NCI-H2029 (cell line): ENCODE results near the gene CDC37.
A peak's percentile ranks its signal among the peaks of the same experiment; 100 is the strongest.
"Not testable (repeated sequence)": the region's sequence is repeated elsewhere in the genome, so short reads cannot be mapped to it uniquely, and the experiment has no call there.

Experiments
- DNase-seq: peaks from one replicate; lab custom pipeline; 2025; lab: John Stamatoyannopoulos, UW

The CDC37 gene

GRCh38 chr19:10393137-10393536, 10.2 kb downstream of the CDC37 start:
- no peak for DNase-seq

- DNase-seq = no peak
Measured at GRCh38 chr19:10392120-10392519, 11.2 kb downstream of the CDC37 start.

DNA sequence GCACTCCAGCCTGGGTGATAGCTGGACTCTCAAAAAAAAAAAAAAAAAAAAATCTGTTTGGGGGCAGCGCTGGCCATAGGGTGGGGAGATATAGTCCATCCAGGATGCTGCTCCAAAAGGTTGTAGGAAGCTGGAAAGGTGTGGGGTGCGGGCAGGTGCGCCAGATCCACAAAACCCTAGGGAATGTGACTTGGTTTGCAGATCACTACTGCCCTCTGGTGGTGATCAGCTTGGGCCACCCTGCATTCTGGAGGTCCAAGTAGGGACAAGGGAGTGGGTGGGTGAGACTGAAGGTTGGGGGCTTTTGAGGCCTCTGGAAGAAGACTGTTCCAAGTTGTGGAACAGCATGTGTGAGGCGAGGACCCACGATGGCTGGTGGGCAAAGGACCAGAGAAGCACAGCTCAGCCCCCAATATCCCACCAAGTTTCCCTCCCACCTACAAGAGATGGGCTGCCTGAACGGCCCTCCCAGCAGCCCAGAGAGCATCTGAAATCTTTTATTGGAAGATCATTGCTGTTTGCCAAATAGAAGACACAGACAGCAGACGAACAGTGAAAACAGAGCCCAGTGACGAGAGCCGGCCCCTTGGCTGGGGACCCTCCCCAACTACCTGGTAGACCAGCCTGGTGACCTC, 12.6 kb downstream of the CDC37 start:
- no peak for DNase-seq

DNA sequence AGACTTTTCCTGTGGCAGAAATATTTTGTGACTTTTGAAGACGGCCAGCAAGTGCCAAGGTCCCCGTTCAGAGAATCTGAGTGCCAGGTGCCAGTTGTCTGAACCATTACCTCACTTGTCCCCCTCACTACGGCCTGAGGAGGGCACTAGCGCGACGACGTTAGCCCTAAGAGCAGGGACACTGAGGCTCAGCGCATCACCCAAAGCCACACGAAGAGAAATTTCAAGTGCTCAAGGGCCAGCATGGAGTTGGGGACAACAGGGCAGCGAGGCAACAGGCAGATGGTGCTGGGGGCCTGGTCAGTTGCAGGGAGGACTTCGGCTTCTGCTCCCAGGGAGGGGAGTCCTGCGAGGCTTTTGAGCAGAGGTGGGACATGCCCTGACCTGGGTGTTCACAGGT, 13.5 kb downstream of the CDC37 start:
- DNase-seq = no peak

- DNase-seq = peak; percentile 64
Measured at GRCh38 chr19:10388957-10389356, 14.4 kb downstream of the CDC37 start.

DNA sequence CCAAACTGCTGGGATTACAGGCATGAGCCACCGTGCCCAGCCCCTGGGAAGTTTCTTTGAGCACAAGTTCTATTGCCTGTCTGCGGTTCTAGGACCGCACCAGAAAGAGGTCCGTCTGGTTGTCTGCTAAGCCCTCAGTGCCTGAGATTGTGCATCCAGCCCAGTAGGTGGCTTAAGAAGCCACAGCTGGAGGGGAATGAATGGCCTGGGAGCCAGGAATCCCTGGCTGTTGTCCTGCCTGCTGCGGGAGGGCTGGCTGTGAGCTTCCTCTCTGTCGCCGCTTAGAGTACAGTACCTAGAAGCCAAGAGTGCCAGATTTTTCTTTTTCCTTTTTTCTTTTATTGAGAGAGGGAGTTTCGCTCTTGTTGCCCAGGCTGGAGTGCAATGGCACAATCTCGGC, 18.8 kb downstream of the CDC37 start:
- no peak for DNase-seq

GRCh38 chr19:10383223-10383499, 20.2 kb downstream of the CDC37 start:
- not testable (repeated sequence) for DNase-seq

DNA sequence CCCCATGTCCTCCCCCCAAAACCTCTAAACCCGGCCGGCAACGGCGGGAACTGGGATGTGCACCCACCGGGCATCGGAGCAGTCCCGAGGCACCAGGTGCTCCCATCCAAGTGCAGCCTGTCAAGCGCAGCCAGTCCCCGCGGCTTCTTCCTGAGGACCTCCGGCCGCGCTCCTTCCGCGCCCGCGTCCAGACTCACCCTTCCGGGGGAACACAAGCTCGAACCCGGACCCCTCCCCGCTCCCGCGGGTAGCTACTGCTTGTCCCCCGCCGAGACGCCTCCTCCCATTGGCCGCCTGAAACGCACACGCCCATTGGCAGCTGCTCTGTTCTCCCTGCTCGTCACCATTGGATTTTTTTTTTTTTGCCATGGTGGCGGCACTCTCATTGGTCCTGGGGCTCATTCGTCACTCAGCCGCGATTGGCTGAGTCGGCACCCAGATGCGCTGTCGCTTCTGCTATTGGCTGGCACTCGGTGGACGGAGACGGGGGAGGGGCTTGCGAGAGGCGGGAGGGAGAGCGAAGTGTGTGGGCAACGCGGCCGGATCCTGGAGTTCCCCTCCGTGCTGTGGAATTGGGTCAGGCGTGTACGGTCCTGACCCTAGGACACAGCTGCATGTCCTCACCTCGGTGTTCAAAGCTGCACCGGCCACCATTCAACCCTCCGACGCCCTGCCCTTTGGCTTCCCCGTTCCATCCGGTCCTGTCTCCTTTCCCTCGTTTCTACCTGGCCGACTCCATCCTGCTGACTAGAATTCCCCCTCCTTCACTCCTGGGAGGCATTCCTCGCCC, 22.8 kb downstream of the CDC37 start, which contains the start of gene TYK2:
Gene TYK2, minus strand, starts transcription at position 260 of the 790 bp plus-strand sequence. CDS start 2,166 bp downstream, outside the sequence.
- DNase-seq = peak; percentile 98

DNA sequence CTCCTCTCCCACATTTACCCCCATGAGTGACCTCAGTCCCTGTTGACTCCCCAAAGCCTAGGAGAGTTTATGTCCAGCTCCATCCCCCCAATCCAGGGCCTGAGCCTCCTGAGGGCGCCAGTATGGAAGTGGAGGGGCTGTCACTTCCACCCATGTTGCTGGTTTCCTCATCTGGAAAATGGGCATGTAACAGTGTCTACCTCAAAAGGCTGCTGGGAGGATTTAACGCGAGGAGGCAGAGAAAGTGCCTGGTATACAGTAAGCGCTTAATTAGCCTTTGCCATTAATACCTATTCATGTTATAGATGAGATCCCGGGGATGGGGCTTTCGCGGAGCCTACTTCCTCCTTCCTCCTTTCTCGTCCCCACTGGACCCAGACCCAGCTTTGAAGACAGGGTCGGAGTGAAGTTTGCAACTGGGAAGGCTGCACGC, 23.4 kb downstream of the CDC37 start:
- no peak for DNase-seq

GRCh38 chr19:10378124-10378523, 25.2 kb downstream of the CDC37 start:
- DNase-seq = no peak

GRCh38 chr19:10377140-10377640, 26.2 kb downstream of the CDC37 start:
- not testable (repeated sequence) for DNase-seq

- DNase-seq = no peak
Measured at GRCh38 chr19:10374931-10375330, 28.4 kb downstream of the CDC37 start.

DNA sequence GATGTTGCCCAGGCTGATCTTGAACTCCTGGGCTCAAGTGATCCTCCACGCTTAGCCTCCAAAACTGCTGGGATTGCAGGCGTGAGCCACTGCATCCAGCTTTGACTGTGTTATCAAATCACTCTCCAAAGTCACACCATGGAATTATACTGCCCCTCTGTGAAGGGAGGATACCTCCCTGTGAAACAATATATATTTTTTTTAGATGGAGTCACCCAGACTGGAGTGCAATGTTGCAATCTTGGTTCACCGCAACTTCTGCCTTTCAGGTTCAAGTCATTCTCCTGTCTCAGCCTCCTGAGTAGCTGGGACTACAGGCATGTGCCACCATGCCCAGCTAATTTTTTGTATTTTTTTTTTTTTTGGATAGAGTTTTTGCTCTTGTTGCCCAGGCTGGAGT, 30.7 kb downstream of the CDC37 start:
- DNase-seq = no peak

DNA sequence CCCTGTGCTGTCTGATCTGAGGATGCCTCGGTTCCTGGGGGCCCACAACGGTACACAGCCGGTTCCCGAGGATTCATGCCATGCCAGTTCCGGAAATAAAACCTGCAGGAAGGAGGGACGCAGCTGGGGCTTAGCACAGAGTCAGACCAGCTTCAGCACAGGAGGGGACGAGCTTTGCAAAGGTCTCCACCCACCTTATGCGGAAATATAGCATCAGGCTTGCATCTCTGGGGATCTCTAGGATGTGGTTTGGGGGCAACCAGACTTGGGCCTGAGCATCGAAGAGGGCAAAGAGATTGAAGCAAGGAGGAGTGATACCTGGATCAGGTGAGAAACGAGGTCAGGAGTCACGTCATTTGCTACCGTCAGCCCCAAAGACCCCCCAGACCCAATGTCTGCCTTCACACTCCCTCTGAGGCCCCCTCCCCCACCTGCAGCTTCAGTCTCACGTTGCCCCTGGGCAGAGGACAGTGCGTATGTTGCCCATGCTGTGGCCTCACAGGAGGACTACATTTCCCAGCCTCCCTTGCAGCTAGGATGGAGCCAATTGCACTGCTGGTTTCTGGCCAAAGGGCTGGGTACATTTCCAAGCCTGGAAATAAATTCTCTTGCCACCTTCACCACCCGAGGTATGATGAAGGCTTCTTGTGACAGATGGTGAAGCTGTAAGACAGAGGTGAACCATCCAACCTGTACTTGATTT, 35.1 kb downstream of the CDC37 start:
- DNase-seq = no peak

DNA sequence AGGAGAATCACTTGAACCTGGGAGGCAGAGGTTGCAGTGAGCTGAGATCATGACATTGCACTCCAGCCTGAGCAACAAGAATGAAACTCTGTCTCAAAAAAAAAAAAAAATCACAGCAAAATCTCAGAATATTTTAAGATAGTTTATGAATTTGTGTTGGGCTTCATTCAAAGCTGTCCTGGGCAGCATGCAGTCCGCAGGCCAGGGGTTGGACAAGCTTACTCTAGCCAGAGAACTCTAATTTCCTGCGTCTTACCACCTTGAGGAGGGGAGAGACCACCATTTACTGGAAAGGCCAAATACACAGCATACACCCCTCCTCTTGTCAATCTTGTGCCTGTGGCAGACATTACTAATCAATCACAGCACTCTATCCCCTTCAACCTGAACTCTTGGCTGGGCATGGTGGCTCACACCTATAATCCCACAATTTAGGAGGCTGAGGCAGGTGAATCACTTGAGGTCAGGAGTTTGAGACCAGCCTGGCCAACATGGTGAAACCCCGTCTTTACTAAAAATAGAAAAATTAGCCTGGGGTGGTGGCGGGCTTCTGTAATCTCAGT, 36.3 kb downstream of the CDC37 start:
- DNase-seq = not testable (repeated sequence)

GRCh38 chr19:10365518-10365917, 37.8 kb downstream of the CDC37 start:
- no peak for DNase-seq

- DNase-seq = no peak
Measured at GRCh38 chr19:10364644-10365043, 38.7 kb downstream of the CDC37 start.

- DNase-seq = no peak
Measured at GRCh38 chr19:10363789-10364281, 39.5 kb downstream of the CDC37 start.

- DNase-seq = no peak
Measured at GRCh38 chr19:10362259-10362658, 41.1 kb downstream of the CDC37 start.

DNA sequence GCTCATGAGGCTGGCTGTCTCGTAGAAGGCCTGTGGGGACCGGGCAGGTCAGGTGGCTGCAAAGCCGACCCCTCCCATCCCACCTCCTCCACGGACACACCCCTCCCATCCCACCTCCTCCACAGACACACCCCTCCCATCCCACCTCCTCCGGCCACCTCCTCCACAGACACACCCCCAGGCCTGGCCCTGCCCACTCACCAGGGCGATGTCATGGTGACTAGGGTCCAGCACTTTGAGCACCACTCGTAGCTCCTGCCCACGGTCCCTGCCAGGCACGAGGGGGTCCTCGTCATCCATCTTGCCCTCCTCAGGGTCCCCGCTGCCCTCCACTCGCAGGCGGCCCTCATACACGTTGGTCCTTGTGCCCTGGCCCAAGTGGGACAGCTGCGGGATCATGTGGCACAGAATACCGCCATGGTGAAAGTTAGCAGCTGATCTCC, 41.8 kb downstream of the CDC37 start:
- DNase-seq = no peak

- DNase-seq = no peak
Measured at GRCh38 chr19:10356431-10356830, 46.9 kb downstream of the CDC37 start.

GRCh38 chr19:10353793-10354391, 49.5 kb downstream of the CDC37 start:
- no peak for DNase-seq
